Chondrocyte (in vitro differentiated cells): ENCODE data around the gene ITPRIPL1. TPM values are rescaled to one million over a fixed set of nuclear protein-coding genes. Genes with fewer than 3 reads are reported as not detected.

ENCODE experiments used
- DNase-seq: peaks from one replicate; pipeline ENCODE4 v3.0.0; 2021; ENCODE audit warnings: mixed read lengths, low spot score
- H3K27ac Mint-ChIP-seq: one replicate; pipeline ENCODE4 v1.8.0; 2021; ENCODE audit warnings: mild to moderate bottlenecking, moderate library complexity, mixed read lengths; ENCODE audit not compliant: unreplicated experiment
- H3K27me3 Mint-ChIP-seq: 2 replicates; pipeline ENCODE4 v1.8.0; 2021; ENCODE audit warnings: low read depth, mixed read lengths
- H3K36me3 Mint-ChIP-seq: 2 replicates; pipeline ENCODE4 v1.8.0; 2021; ENCODE audit warnings: low read depth, mixed read lengths
- H3K4me1 Mint-ChIP-seq: 2 replicates; pipeline ENCODE4 v1.8.0; 2021; ENCODE audit warnings: low read depth, mild to moderate bottlenecking, mixed read lengths
- H3K4me3 Mint-ChIP-seq: one replicate; pipeline ENCODE4 v1.8.0; 2021; ENCODE audit warnings: mild to moderate bottlenecking, moderate library complexity, mixed read lengths; ENCODE audit not compliant: unreplicated experiment
- H3K9me3 Mint-ChIP-seq: 2 replicates; pipeline ENCODE4 v1.8.0; 2021; ENCODE audit warnings: low read depth, mixed read lengths
- CTCF ChIP-seq: fragments of 200-600 bp; sonication (generic); IDR thresholded peaks from 2 replicates; pipeline ENCODE4 v1.5.0; 2021; ENCODE audit warnings: antibody characterized with exemption, mild to moderate bottlenecking, moderate library complexity
- total RNA-seq: library from RNA; stranded (reverse); gene quantifications from 3 replicates; pipeline ENCODE4 v1.2.1, GENCODE V29; 2021

The ITPRIPL1 gene
- total RNA-seq, 1 donor from 2014 or later = 2.8 TPM

GRCh38 chr2:96345438-96345837 lies 20.3 kb downstream of the ITPRIPL1 start:
- Mint-ChIP-seq H3K4me1 (peaks cover 7% of the 10 kb centered on the region), H3K4me3 (no peak overlapping the region), H3K27ac (no peak overlapping the region), H3K27me3 (no peaks in the 10 kb centered on the region), H3K36me3 (peaks cover 1% of the 10 kb centered on the region), H3K9me3 (no peaks in the 10 kb centered on the region)
- peak; percentile 41 for TF ChIP-seq CTCF
- no peak for DNase-seq

DNA sequence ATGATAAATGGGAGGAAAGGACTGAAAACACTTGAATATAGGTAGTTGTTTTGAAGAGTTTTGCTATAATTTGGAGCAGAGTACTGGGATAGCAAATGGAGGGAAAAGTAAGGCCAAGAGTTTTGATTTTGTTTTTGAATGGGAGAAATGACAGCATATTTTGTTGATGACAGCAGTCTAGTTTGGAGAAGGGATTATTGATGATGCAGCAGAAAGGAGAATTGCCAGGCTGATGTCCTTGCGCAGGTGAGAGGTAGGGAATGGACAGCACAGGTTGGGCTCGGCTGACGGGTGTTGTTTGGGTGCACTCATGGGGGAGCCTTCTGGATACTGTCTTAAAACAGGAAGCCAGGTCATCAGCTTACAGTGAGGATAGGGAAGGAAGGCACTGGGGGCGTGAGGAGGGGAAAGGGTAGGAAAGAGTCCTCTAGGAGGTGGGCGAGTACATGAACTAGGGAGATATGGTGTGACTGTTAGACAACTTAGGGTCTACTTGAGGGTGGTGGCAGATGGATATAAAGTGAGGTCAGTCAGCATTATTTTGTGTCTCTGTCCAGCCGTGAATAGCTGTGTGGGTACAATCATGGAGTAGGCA lies 20.8 kb downstream of the ITPRIPL1 start:
- H3K27me3 Mint-ChIP-seq = no peaks in the 10 kb centered on the region
- H3K9me3 Mint-ChIP-seq = no peaks in the 10 kb centered on the region
- H3K4me3 Mint-ChIP-seq = no peak overlapping the region
- DNase-seq = no peak
- peaks cover 3% of the 10 kb centered on the region for H3K4me1 Mint-ChIP-seq
- no peak for TF ChIP-seq CTCF
- peaks cover 1% of the 10 kb centered on the region for H3K36me3 Mint-ChIP-seq
- H3K27ac Mint-ChIP-seq = no peak overlapping the region

DNA sequence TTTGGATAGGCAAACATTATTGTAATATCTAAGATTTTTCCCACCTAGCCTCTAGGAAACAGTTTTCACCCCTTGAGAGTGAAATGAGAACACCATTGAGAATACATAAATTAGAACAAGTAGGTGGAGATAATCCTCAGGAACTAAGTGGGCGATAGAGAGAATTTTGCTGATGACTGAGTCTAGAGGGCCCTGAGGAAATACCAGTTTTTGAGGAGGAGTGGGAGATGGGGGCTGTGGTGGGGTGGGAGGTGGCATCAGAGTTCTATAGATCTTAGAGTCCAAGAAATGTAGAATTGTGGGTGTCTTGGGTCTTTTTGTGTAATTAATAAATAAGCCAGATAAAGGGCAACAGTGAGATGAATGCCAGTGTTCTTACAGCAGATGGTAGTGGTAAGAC lies 22.3 kb downstream of the ITPRIPL1 start:
- no peak overlapping the region for H3K27ac Mint-ChIP-seq

DNA sequence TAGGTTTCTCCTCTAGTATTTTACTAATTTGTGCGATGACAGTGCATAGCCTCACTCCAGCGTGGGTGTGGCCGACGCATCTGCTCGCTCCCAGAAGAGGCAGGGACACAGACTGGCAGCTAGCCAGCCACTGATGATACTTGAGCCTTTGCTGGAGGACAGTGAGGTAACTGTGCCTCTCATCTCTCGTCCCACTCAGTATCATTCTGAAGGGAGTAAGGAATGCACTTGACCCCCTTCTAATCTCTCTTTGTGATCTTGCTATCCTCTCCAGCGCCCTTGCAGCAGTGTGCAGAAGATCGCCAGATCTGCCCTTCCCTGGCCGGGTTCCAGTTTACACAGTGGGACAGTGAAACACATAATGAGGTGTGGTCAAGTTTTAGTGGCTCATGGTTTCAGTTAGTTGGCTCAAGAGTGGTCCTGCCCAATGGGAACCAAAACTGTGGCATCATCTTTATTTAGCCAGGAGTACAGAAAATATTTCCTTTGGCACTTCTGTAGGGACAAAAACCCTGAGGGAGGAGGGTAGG lies 28.0 kb downstream of the ITPRIPL1 start:
- Mint-ChIP-seq H3K36me3 (no peaks in the 10 kb centered on the region), H3K4me3 (peak overlapping the region; percentile 37), H3K27ac (peak overlapping the region; percentile 96), H3K27me3 (no peaks in the 10 kb centered on the region), H3K9me3 (no peaks in the 10 kb centered on the region), H3K4me1 (peaks cover 32% of the 10 kb centered on the region)
- no peak for TF ChIP-seq CTCF
- DNase-seq = no peak

More for the DNA sequence above, 22.3 kb downstream of the ITPRIPL1 start:
- Mint-ChIP-seq H3K36me3 (peaks cover 1% of the 10 kb centered on the region), H3K27me3 (no peaks in the 10 kb centered on the region), H3K9me3 (no peaks in the 10 kb centered on the region), H3K4me3 (no peak overlapping the region), H3K4me1 (peaks cover 7% of the 10 kb centered on the region)
- no peak for DNase-seq
- no peak for TF ChIP-seq CTCF

- H3K9me3 Mint-ChIP-seq = no peaks in the 10 kb centered on the region
- H3K4me3 Mint-ChIP-seq = peak overlapping the region; percentile 21
- no peaks in the 10 kb centered on the region for H3K36me3 Mint-ChIP-seq
- no peak for TF ChIP-seq CTCF
- peaks cover 32% of the 10 kb centered on the region for H3K4me1 Mint-ChIP-seq
- H3K27me3 Mint-ChIP-seq = no peaks in the 10 kb centered on the region
- peak overlapping the region; percentile 96 for H3K27ac Mint-ChIP-seq
- no peak for DNase-seq
Observed at GRCh38 chr2:96353606-96354101, 28.5 kb downstream of the ITPRIPL1 start.
